CD4-positive, alpha-beta T cell treated with Interferon gamma for 1 hour (primary cell): ENCODE data around the gene SF3B3.
"Not testable (repeated sequence)": the region's sequence is repeated elsewhere in the genome, so short reads cannot be mapped to it uniquely, and the experiment has no call there.

Source experiments
- DNase-seq: peaks from one replicate; pipeline ENCODE4 v3.0.0-alpha.2; 2020

SF3B3 gene

GRCh38 chr16:70592106-70592571 is 68.5 kb downstream of the SF3B3 start:
- no peak for DNase-seq

GRCh38 chr16:70593544-70593943 is 69.9 kb downstream of the SF3B3 start:
- DNase-seq = no peak

- no peak for DNase-seq
Observed at GRCh38 chr16:70594569-70594968, 71.0 kb downstream of the SF3B3 start.

- DNase-seq = no peak
Observed at GRCh38 chr16:70597135-70597835, 73.7 kb downstream of the SF3B3 start.

GRCh38 chr16:70598937-70599503 is 75.4 kb downstream of the SF3B3 start:
- no peak for DNase-seq

- no peak for DNase-seq
Observed at GRCh38 chr16:70600730-70601129, 77.1 kb downstream of the SF3B3 start.

- DNase-seq = no peak
Observed at GRCh38 chr16:70601576-70602575, 78.3 kb downstream of the SF3B3 start.

- no peak for DNase-seq
Observed at GRCh38 chr16:70602831-70603230, 79.2 kb downstream of the SF3B3 start.

- no peak for DNase-seq
Observed at GRCh38 chr16:70604407-70605282, 81.0 kb downstream of the SF3B3 start.

- DNase-seq = no peak
Observed at GRCh38 chr16:70605283-70605657, 81.7 kb downstream of the SF3B3 start.

GRCh38 chr16:70608521-70608920 is 84.9 kb downstream of the SF3B3 start:
- DNase-seq = no peak

- no peak for DNase-seq
Observed at GRCh38 chr16:70610273-70611223, 86.9 kb downstream of the SF3B3 start.

GRCh38 chr16:70611224-70611598 is 87.6 kb downstream of the SF3B3 start:
- no peak for DNase-seq

GRCh38 chr16:70611785-70612303 is 88.2 kb downstream of the SF3B3 start:
- no peak for DNase-seq

GRCh38 chr16:70612931-70613330 is 89.3 kb downstream of the SF3B3 start:
- no peak for DNase-seq

- DNase-seq = no peak
Observed at GRCh38 chr16:70614208-70614951, 90.8 kb downstream of the SF3B3 start.

GRCh38 chr16:70615945-70616344 is 92.3 kb downstream of the SF3B3 start:
- DNase-seq = no peak

- DNase-seq = not testable (repeated sequence)
Observed at GRCh38 chr16:70621864-70622263, 98.2 kb downstream of the SF3B3 start.
